ENCODE measurements around the gene ZNF236. TPM values are rescaled to one million over a fixed set of nuclear protein-coding genes. Genes with fewer than 3 reads are reported as not detected.
"Not testable (repeated sequence)": the region's sequence is repeated elsewhere in the genome, so short reads cannot be mapped to it uniquely, and the experiment has no call there.

ZNF236 gene
- total RNA-seq, 2 experiments from 2014 or later, result 13.7 to 25.7 TPM

DNA sequence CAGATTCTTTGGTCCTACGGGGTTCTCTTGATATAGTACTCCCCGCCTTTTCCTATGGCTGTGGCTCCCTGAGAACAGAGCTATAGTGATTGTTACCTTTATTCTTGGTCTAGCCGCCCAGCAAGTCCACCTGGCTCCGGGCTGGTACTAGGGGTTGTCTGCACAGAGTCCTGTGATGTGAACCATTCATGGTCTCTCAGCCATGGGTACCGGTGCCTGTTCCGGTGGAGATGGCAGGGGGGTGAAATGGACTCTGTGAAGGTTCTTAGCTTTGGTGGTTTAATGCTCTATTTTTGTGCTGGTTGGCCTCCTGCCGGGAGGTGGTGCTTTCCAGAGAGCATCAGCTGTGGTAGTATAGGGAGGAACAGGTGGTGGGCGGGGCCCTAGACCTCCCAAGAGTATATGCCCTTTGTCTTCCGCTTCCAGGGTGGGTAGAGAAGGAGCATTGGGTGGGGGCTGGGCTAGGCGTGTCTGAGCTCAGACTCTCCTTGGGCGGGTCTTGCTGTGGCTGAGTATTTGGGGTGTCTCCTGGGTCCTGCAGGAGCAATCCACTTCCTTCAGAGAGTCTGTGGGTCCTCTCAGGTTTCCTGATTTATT, 143.3 kb downstream of the ZNF236 start:
- peaks cover 53% of the 10 kb centered on the region for H3K36me3 Mint-ChIP-seq (ENCODE audit: low read depth)
- H3K4me3 Mint-ChIP-seq; DNase-seq; H3K27ac Mint-ChIP-seq; intact Hi-C loops (cut with DNase I, micrococcal nuclease); H3K27me3 Mint-ChIP-seq; H3K9me3 Mint-ChIP-seq (ENCODE audit: low read depth); POLR2A ChIA-PET; ATAC-seq: not testable (repeated sequence)
- CTCF ChIA-PET, result interaction anchor here (0.6 kb wide), 1 partner anchor 12 kb away, joined by 3 read pairs; no protein-coding TSS in a partner anchor
- H3K4me1 Mint-ChIP-seq, result peaks cover 21% of the 10 kb centered on the region

DNA sequence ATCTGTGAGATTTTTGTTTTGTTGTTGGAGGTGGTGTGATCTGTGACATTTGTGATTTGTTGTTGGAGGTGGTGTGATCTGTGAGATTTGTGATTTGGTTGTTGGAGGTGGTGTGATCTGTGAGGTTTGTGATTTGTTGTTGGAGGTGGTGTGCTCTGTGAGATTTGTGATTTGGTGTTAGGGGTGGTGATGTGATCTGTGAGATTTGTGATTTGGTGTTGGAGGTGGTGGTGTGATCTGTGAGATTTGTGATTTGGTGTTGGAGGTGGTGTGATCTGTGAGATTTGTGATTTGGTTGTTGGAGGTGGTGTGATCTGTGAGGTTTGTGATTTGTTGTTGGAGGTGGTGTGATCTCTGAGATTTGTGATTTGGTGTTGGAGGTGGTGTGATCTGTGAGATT, 144.9 kb downstream of the ZNF236 start:
- H3K4me3 Mint-ChIP-seq; CTCF ChIA-PET; H3K27me3 Mint-ChIP-seq; ATAC-seq; H3K27ac Mint-ChIP-seq; POLR2A ChIA-PET; intact Hi-C loops (cut with DNase I, micrococcal nuclease); DNase-seq; H3K9me3 Mint-ChIP-seq (ENCODE audit: low read depth): not testable (repeated sequence)
- peaks cover 29% of the 10 kb centered on the region for H3K4me1 Mint-ChIP-seq
- peaks cover 39% of the 10 kb centered on the region for H3K36me3 Mint-ChIP-seq (ENCODE audit: low read depth)

DNA sequence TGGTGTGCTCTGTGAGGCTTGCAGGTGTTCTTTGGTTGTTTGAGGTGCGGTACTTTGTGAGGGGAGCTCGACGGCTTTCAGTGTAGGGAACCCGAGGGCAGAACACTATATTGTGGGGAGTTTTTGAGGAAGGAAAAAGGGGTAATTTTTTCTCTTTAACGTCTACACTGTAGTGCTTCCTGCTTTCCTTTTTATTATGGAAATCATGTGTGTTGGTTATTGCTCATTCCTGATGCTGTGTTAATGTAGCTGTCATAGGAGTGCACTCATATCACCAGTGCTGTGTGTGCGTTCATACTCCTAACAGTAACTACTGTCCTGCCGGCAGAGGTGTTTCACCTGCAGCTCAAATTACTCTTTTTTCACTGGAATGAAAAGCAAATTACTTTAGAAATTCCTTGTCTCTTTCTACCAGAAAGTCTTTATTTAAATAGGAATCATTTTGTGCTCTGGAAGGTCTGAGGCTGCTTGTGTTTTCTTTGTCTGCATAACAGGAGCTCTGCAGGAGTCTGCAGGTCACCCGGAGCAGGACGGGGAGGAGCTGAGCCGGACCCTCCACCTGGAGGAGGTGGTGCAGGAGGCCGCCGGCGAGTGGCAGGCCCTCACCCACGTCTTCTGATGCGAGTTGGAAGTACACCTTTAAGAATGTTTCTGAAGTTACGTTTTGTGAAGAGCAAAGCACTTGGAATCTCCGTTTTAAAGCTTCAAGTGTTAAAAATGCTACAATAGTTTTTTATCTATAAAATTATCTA, 145.5 kb downstream of the ZNF236 start:
- Mint-ChIP-seq H3K4me3 (no peak overlapping the region), H3K36me3 (ENCODE audit: low read depth) (peaks cover 33% of the 10 kb centered on the region), H3K9me3 (ENCODE audit: low read depth) (no peaks in the 10 kb centered on the region), H3K27me3 (no peaks in the 10 kb centered on the region), H3K27ac (no peak overlapping the region), H3K4me1 (peaks cover 25% of the 10 kb centered on the region)
- DNase-seq (no peak), ATAC-seq (peak; percentile 49)
- CTCF ChIA-PET, result interaction anchor here (2.4 kb wide), 1 partner anchor 15 kb away, joined by 14 read pairs; no protein-coding TSS in a partner anchor
- POLR2A ChIA-PET, result no interaction called here
- intact Hi-C loops (cut with DNase I, micrococcal nuclease), result no loop called here

DNA sequence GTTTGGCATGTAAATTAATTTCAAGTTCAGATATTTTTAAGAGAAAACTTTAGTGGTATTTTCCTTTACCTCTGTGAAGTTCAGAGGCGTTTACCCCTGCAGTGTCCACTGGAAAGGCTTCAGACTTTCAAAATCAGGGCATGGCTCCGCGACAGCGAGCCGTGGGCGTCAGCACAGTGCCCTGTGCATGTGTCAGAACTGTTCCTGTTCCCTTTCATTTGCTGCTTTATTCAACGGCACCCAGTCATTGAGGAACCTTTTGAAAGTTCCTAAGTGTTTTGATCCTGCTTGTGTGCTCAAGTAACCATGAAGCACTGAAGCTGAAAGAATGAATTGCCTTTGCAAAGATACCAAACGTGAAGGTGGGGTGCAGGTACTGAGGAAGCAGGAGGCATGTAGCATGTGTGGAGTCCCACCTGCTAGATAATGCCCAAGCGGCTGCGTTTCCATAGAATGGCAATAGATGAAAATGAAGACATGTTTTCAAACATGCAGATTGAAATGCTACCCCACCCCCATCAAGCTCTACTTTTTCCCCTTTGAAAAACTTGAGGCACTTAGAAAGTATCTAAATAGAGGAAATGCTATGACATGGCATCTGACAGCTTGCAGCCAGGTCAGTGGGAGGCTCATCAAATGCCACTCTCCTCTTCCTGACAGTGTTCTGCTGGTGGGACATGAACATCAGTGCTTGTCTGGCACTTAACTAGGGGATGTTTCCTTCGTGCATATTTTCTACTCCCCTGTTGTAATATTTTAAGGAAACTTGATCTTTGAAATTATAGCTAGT, 148.6 kb downstream of the ZNF236 start:
- Mint-ChIP-seq H3K27ac (no peak overlapping the region), H3K4me1 (peaks cover 11% of the 10 kb centered on the region), H3K36me3 (ENCODE audit: low read depth) (peaks cover 8% of the 10 kb centered on the region), H3K27me3 (no peaks in the 10 kb centered on the region), H3K9me3 (ENCODE audit: low read depth) (no peaks in the 10 kb centered on the region), H3K4me3 (no peak overlapping the region)
- intact Hi-C loops (cut with DNase I, micrococcal nuclease), result no loop called here
- DNase-seq, result peak; percentile 32
- ChIA-PET POLR2A (no interaction called here), CTCF (interaction anchor here (0.7 to 1.2 kb wide), 8 partner anchors 12 to 168 kb away, joined by 3 to 6 read pairs (median 4); no protein-coding TSS in a partner anchor)
- peak; percentile 63 for ATAC-seq

DNA sequence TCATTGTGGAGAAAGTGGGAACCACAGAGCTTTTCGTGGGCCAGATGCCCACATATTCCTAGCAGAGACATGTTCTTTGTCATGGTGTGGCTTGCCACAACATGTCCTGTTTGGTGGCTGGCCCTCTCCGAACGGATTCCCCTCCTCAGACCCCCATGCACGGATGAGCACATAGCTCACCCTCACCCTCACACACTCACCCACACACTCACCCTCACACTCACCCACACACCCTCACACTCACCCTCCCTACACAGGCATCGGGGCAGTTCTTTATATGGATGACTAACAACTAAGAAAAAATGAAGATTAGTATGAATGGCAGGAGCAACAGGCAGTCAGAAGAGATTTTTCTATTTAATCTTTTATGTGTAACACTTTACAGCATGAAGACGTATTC, 149.9 kb downstream of the ZNF236 start:
- H3K4me3 Mint-ChIP-seq, result no peak overlapping the region
- H3K4me1 Mint-ChIP-seq, result peaks cover 11% of the 10 kb centered on the region
- no peak for DNase-seq
- no peaks in the 10 kb centered on the region for H3K9me3 Mint-ChIP-seq (ENCODE audit: low read depth)
- no peak for ATAC-seq
- H3K27me3 Mint-ChIP-seq, result no peaks in the 10 kb centered on the region
- intact Hi-C loops (cut with DNase I, micrococcal nuclease), result no loop called here
- H3K27ac Mint-ChIP-seq, result no peak overlapping the region
- H3K36me3 Mint-ChIP-seq (ENCODE audit: low read depth), result peaks cover 8% of the 10 kb centered on the region
- POLR2A ChIA-PET, result no interaction called here
- CTCF ChIA-PET, result interaction anchor here (1.0 to 1.2 kb wide), 3 partner anchors 11 to 169 kb away, joined by 3 to 6 read pairs (median 3); no protein-coding TSS in a partner anchor

DNA sequence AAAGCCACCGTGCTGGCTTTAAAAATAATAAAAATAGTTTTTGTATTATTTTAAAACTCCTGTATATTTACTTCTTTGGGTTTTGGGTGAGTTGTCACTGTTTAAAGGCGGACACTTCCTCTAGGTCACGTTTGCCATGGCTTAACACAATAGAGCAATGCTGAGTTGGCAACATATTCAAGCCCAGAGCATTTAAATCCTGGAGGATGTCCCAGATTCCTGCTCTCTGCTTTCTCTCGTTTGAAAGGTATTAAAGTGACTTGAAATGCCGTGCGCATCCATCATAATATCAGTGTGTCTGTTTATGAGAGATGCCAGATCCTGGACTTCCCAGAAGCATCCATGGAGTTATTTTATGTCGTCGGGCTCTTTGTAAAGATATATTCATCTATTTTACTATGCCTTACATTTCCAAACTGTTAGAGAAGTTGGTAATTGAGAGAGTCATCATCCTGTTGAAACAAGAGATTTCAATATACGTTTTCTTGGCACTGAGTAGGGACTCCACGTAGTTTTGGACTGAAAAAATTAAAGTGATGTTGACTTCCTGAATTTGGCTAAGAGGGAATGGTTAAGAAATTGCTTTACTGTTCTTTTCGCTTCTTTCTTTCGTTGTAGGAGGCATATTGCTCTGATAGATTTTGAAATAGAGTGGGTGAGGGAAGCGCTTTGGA, 150.6 kb downstream of the ZNF236 start:
- ATAC-seq (no peak), DNase-seq (no peak)
- Mint-ChIP-seq H3K4me1 (peaks cover 11% of the 10 kb centered on the region), H3K27ac (no peak overlapping the region), H3K4me3 (no peak overlapping the region), H3K36me3 (ENCODE audit: low read depth) (peaks cover 8% of the 10 kb centered on the region), H3K27me3 (no peaks in the 10 kb centered on the region), H3K9me3 (ENCODE audit: low read depth) (no peaks in the 10 kb centered on the region)
- intact Hi-C loops (cut with DNase I, micrococcal nuclease), result no loop called here
- ChIA-PET CTCF (no interaction called here), POLR2A (no interaction called here)

DNA sequence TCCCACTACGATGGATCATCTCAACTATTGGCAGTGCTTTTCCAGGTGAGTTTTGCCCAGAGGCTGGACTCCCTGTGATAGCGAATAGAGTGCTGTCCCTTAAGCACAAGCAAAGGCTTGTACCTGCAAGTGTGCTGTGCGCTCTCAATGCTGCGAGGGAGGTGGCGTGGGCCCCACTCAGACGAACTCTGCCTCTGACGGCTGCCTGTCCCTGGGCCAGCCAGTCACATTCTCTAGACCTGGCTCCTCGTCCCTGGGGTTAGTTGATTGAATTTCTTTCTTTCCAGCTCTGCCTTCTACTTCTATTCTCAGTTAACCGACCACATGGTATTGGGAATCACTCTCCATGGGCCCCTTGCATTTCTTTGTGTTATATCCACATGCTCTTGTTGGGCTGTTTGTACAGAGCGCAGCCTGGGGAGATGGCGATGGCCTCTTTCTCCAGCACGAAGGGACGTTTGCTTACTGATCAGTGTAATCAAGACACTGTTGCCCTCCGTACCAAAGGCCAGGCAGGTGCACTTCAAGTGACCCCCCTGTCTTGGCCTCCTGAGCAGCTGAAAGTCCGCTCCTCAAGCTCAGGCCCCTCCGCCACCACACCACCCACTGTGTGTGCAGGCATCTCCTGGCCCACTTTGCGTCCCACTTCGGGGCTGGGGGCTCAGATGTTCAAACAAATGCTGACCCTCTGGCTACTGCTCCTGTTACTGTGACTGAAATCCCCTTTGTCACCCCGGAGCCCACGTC, 151.3 kb downstream of the ZNF236 start:
- H3K4me1 Mint-ChIP-seq, result peaks cover 11% of the 10 kb centered on the region
- ChIA-PET CTCF (no interaction called here), POLR2A (no interaction called here)
- ATAC-seq (no peak), DNase-seq (no peak)
- peaks cover 5% of the 10 kb centered on the region for H3K36me3 Mint-ChIP-seq (ENCODE audit: low read depth)
- H3K4me3 Mint-ChIP-seq, result no peak overlapping the region
- H3K9me3 Mint-ChIP-seq (ENCODE audit: low read depth), result no peaks in the 10 kb centered on the region
- no peak overlapping the region for H3K27ac Mint-ChIP-seq
- intact Hi-C loops (cut with DNase I, micrococcal nuclease), result no loop called here
- H3K27me3 Mint-ChIP-seq, result no peaks in the 10 kb centered on the region

DNA sequence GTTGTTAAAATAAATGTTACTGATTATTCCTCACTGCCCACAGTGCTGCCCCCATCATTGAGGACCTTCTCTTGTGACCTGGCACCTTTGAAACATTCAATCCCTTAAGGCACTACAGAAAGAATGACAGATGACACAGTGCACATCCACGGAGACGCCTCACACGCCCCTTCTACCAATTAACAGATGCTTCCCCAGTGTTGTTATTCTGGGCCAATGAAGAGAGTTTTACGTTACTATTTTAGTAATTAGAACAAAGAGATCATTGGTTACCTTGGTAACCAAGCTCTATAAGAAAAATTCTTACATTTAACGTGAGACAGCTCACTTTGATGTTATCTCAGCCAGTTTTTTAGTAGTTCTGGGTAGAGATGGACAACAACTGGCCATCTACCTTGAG, 152.0 kb downstream of the ZNF236 start:
- H3K4me1 Mint-ChIP-seq, result peaks cover 11% of the 10 kb centered on the region
- peaks cover 5% of the 10 kb centered on the region for H3K36me3 Mint-ChIP-seq (ENCODE audit: low read depth)
- no peak for DNase-seq
- no peaks in the 10 kb centered on the region for H3K27me3 Mint-ChIP-seq
- no peaks in the 10 kb centered on the region for H3K9me3 Mint-ChIP-seq (ENCODE audit: low read depth)
- no peak for ATAC-seq
- H3K27ac Mint-ChIP-seq, result no peak overlapping the region
- ChIA-PET CTCF (interaction anchor here (2.0 kb wide), 1 partner anchor 26 kb away, joined by 6 read pairs; no protein-coding TSS in a partner anchor), POLR2A (no interaction called here)
- H3K4me3 Mint-ChIP-seq, result no peak overlapping the region
- intact Hi-C loops (cut with DNase I, micrococcal nuclease), result no loop called here

DNA sequence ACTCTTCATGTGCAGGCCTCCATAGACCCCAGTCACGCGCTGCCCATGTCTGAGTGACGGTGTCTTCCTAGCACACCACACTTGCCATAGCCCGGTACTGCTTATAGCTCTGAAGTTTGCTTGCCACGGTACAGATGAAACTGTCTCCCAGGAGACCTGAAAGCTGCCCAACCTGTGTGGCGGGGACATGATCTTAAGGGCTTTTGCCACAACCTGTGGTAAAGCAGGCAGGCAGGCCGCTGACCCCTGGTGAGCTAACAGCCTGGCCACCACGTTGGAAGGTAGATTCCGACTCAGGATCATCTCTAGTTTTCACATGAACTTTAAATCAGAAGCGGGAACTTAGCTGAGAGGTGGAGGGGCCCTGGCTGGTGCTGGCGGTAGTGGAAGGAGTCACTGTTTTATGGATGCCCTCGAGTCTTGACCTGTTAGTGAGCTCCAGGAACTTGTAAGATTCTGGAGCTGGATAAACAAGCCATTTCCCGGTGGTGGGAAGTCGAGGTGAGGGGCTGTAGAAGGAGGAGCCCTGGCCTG, 153.3 kb downstream of the ZNF236 start:
- CTCF ChIA-PET, result interaction anchor here (0.6 to 2.0 kb wide), 2 partner anchors 9 to 25 kb away, joined by 3 to 6 read pairs; no protein-coding TSS in a partner anchor

DNA sequence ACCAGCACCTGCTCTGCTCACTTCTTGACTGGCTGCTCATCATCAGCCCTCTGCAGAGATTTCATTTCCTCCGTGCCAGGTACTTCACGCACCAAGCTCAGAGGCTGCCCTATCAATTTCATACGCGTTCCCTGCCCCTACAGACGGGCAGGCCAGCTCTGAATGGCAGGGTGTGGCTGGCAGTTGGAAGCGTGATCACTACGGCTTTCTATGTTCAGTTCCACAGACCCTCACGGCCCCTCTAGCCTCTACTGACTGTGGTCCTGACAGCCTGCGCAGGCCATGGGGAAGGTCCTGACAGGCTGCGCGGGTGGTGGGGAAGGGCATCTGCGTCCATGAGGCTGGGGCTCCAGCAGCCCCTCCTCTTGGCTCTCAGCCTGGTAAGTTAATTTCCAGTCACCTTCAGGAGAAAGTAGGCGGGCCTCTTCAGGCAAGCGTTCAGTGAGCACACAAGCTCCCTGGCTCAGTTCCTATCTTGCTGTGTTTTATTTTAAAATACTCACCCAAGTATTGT, 154.8 kb downstream of the ZNF236 start:
- CTCF ChIA-PET, result interaction anchor here (0.6 to 0.9 kb wide), 2 partner anchors 11 to 12 kb away, joined by 3 read pairs; no protein-coding TSS in a partner anchor
- H3K4me1 Mint-ChIP-seq, result peaks cover 2% of the 10 kb centered on the region
- ATAC-seq (no peak), DNase-seq (no peak)
- H3K36me3 Mint-ChIP-seq (ENCODE audit: low read depth), result peaks cover 5% of the 10 kb centered on the region
- no peak overlapping the region for H3K4me3 Mint-ChIP-seq
- no peak overlapping the region for H3K27ac Mint-ChIP-seq
- intact Hi-C loops (cut with DNase I, micrococcal nuclease), result no loop called here
- H3K27me3 Mint-ChIP-seq, result no peaks in the 10 kb centered on the region
- H3K9me3 Mint-ChIP-seq (ENCODE audit: low read depth), result no peaks in the 10 kb centered on the region
- POLR2A ChIA-PET, result no interaction called here

More for the DNA sequence above, 153.3 kb downstream of the ZNF236 start:
- peaks cover 11% of the 10 kb centered on the region for H3K4me1 Mint-ChIP-seq
- no peak overlapping the region for H3K27ac Mint-ChIP-seq
- ATAC-seq (no peak), DNase-seq (no peak)
- no peaks in the 10 kb centered on the region for H3K27me3 Mint-ChIP-seq
- H3K4me3 Mint-ChIP-seq, result no peak overlapping the region
- H3K9me3 Mint-ChIP-seq (ENCODE audit: low read depth), result no peaks in the 10 kb centered on the region
- H3K36me3 Mint-ChIP-seq (ENCODE audit: low read depth), result peaks cover 5% of the 10 kb centered on the region
- intact Hi-C loops (cut with DNase I, micrococcal nuclease), result no loop called here
- POLR2A ChIA-PET, result interaction anchor here (0.6 kb wide), 1 partner anchor 127 kb away, joined by 3 read pairs; no protein-coding TSS in a partner anchor

Data from activated CD4-positive, alpha-beta T cell treated with anti-CD3 and anti-CD28 coated beads for 36 hours (primary cell).